Measurements from ENCODE around the gene ASPDH. TPM values are rescaled to one million over a fixed set of nuclear protein-coding genes. Genes with fewer than 3 reads are reported as not detected.

Gene ASPDH
- total RNA-seq, 2 experiments from 2014 or later = not detected

GRCh38 chr19:50490991-50491472, 22.7 kb downstream of the ASPDH start:
- ChIA-PET POLR2A (no interaction called here), CTCF (interaction anchor here (0.8 kb wide), 1 partner anchor 47 kb away, joined by 3 read pairs; no protein-coding TSS in a partner anchor)
- intact Hi-C loops (cut with micrococcal nuclease) = no loop called here
- Mint-ChIP-seq H3K9me3 (peaks cover 5% of the 10 kb centered on the region), H3K4me3 (no peak overlapping the region), H3K4me1 (ENCODE audit: low read depth) (peaks cover 21% of the 10 kb centered on the region), H3K27me3 (no peaks in the 10 kb centered on the region), H3K36me3 (ENCODE audit: low read depth) (peaks cover 9% of the 10 kb centered on the region), H3K27ac (no peak overlapping the region)
- no peak for TF ChIP-seq CTCF (IDR thresholded peaks at IDR 0.05)
- ATAC-seq = no peak
- no peak for DNase-seq

DNA sequence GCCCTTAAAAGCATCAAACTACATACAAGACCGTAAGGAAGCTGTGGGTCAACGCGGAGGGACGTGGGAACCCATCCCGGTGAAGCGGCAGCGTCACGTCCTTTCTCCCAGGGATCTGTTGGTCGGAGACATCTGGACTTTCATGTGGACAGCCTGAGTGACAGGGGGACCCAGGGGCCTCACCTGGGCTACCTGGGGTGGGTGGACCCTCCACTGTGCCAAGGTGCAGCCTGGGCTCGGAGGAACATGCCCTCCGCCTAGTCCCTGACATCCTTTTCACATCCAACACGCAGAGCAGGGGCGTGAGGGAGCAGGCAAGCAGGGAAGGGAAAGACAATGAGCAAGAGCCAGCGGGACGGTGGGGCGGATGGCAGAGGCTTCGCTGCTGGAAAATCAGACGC, 23.3 kb downstream of the ASPDH start:
- intact Hi-C loops (cut with micrococcal nuclease) = no loop called here

GRCh38 chr19:50489461-50490011, 24.2 kb downstream of the ASPDH start:
- H3K4me3 Mint-ChIP-seq = no peak overlapping the region
- no peak for TF ChIP-seq CTCF (IDR thresholded peaks at IDR 0.05)
- peaks cover 5% of the 10 kb centered on the region for H3K9me3 Mint-ChIP-seq
- DNase-seq = no peak
- intact Hi-C loops (cut with micrococcal nuclease) = no loop called here
- peaks cover 21% of the 10 kb centered on the region for H3K4me1 Mint-ChIP-seq (ENCODE audit: low read depth)
- H3K27ac Mint-ChIP-seq = no peak overlapping the region
- ATAC-seq = no peak
- H3K27me3 Mint-ChIP-seq = no peaks in the 10 kb centered on the region
- ChIA-PET CTCF (interaction anchor here (0.6 kb wide), 1 partner anchor 46 kb away, joined by 3 read pairs; no protein-coding TSS in a partner anchor), POLR2A (no interaction called here)
- peaks cover 18% of the 10 kb centered on the region for H3K36me3 Mint-ChIP-seq (ENCODE audit: low read depth)

More for the DNA sequence above, 23.3 kb downstream of the ASPDH start:
- ChIA-PET CTCF (interaction anchor here (0.8 kb wide), 1 partner anchor 47 kb away, joined by 3 read pairs; no protein-coding TSS in a partner anchor), POLR2A (no interaction called here)
- peaks cover 5% of the 10 kb centered on the region for H3K9me3 Mint-ChIP-seq
- H3K4me3 Mint-ChIP-seq = no peak overlapping the region
- no peaks in the 10 kb centered on the region for H3K27me3 Mint-ChIP-seq
- DNase-seq (no peak), ATAC-seq (no peak)
- peaks cover 21% of the 10 kb centered on the region for H3K4me1 Mint-ChIP-seq (ENCODE audit: low read depth)
- no peak for TF ChIP-seq CTCF (IDR thresholded peaks at IDR 0.05)
- H3K27ac Mint-ChIP-seq = no peak overlapping the region
- H3K36me3 Mint-ChIP-seq (ENCODE audit: low read depth) = peaks cover 15% of the 10 kb centered on the region

DNA sequence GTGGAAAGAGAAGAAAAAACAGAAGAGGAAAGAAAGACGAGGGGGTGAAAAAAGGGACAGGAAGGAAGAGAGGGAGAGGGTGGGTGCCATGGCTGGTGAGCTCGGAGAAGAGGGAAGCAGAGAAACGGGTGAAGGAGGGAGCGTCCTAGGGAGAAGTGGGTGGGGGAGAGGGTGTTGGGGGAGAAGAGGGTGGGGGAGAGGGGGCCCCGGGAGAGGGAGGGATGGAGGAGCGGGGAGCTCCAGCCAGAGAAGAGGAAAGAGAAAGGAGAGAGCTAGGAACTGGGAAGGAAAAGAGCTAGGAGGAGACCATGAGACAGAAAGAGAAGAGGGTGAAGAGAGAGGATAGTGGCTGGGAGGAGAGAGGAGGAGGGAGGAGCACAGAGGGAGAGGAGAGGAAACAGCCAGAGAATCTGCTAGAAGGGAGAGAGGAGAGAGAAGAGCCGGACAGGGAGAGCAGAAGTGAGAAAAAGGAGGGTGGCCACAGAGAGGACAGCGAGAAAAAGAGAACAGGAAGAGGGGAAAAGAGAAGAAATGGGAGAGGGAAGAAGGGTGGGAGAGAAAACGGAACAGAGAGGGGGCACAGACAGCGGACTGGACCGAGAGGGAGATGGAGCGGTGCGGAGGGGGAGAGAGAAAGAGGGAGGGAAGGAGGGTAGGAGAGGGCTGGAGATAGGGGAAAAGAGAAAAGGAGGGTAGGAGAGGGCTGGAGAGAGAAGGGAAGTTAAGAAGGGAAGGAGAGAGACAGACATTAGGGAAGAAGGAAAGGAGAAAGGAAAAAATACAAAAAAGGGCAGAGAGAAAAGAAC, 25.1 kb downstream of the ASPDH start:
- no peak overlapping the region for H3K27ac Mint-ChIP-seq
- ATAC-seq (no peak), DNase-seq (no peak)
- peaks cover 21% of the 10 kb centered on the region for H3K4me1 Mint-ChIP-seq (ENCODE audit: low read depth)
- no peak overlapping the region for H3K4me3 Mint-ChIP-seq
- H3K27me3 Mint-ChIP-seq = no peaks in the 10 kb centered on the region
- H3K36me3 Mint-ChIP-seq (ENCODE audit: low read depth) = peaks cover 18% of the 10 kb centered on the region
- POLR2A ChIA-PET = no interaction called here
- TF ChIP-seq CTCF (IDR thresholded peaks at IDR 0.05) = no peak
- peaks cover 5% of the 10 kb centered on the region for H3K9me3 Mint-ChIP-seq
- CTCF ChIA-PET = no interaction called here
- intact Hi-C loops (cut with micrococcal nuclease) = no loop called here
